Activated naive CD4-positive, alpha-beta T cell treated with Interleukin-2 at 50 U/mL for 16 hours (primary cell): ENCODE results near the gene ACVRL1.

ENCODE experiments used
- DNase-seq: peaks from one replicate; pipeline ENCODE4 v3.0.0-alpha.2; 2020

The ACVRL1 gene

GRCh38 chr12:51907083-51907855 is at the start of gene ACVRL1:
ACVRL1 (plus strand) TSS chr12:51907504; CDS start chr12:51912475, 4,971 bp downstream.
- no peak for DNase-seq

DNA sequence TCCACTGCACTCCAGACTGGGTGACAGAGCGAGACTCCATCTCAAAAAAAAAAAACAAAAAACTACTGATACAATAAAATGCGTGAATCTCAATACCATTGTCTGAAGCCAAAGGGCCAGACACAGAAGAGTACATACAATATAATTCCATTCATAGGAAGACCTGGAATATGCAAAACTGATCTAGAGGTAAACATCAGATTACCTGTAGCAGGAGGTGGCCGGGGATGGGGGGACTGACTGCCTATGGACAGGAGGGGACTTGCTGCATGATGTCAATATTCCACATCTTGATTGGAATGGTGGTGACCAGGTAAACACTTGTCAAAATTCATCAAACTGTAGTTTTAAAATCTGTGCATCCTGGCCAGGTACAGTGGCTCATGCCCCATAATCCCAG is 46.3 kb upstream of the ACVRL1 start:
- DNase-seq, result no peak

GRCh38 chr12:51862947-51863346 is 44.4 kb upstream of the ACVRL1 start:
- DNase-seq, result no peak

- no peak for DNase-seq
These were observed 43.9 kb upstream of the ACVRL1 start for GRCh38 chr12:51863363-51863932.

- DNase-seq, result peak; percentile 27
These were observed 43.1 kb upstream of the ACVRL1 start for GRCh38 chr12:51863933-51864832.

GRCh38 chr12:51864833-51865670 is 42.3 kb upstream of the ACVRL1 start:
- no peak for DNase-seq

DNA sequence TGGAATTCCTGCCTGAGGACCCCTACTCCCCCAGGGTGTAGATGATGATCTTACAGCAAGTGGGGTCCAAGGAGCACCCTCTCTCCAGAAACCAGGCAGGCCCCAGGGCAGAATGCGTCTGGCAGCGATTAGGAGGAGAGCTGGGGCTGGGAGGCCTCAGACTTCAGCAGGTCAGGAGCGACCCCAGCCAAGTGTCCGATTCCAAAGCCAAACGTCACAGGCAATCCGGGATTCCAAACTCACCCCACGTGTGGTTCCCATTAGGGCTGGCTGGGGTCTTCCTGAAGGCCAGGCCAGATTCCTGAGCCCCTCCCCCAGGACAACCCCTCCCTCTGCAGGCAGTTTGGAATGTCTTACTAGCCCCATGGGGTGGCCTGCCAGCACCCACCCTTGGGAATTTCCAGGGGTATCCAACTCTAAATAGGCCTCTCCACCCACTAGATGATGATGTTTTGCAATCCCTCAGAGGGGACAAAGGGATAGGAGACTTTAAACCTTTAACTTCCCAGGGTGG is 41.5 kb upstream of the ACVRL1 start:
- DNase-seq, result no peak

GRCh38 chr12:51866324-51866723 is 41.0 kb upstream of the ACVRL1 start:
- no peak for DNase-seq

DNA sequence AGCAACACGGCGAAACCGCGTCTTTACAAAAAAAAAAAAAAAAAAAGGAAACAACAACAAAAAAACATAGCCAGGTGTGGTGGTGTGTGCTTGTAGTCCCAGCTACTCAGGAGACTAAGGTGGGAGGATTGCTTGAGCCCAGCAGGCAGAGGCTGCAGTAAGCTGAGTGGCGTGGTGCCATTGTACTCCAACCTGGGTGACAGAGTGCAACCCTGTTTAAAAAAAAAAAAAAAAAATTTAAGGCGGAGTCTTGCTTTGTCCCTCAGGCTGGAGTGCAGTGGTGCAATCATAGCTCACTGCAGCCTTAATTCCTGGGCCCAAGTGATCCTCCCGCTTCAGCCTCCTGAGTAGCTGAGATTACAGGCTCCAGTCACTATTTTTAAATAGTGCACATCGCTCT is 40.5 kb upstream of the ACVRL1 start:
- no peak for DNase-seq

GRCh38 chr12:51867371-51867770 is 39.9 kb upstream of the ACVRL1 start:
- no peak for DNase-seq

GRCh38 chr12:51867796-51868428 is 39.4 kb upstream of the ACVRL1 start:
- no peak for DNase-seq

- no peak for DNase-seq
These were observed 38.3 kb upstream of the ACVRL1 start for GRCh38 chr12:51868821-51869495.

- no peak for DNase-seq
These were observed 37.8 kb upstream of the ACVRL1 start for GRCh38 chr12:51869496-51869865.

- DNase-seq, result no peak
These were observed 37.4 kb upstream of the ACVRL1 start for GRCh38 chr12:51869931-51870330.

GRCh38 chr12:51870504-51870903 is 36.8 kb upstream of the ACVRL1 start:
- DNase-seq, result no peak

- DNase-seq, result no peak
These were observed 36.2 kb upstream of the ACVRL1 start for GRCh38 chr12:51871126-51871525.

- DNase-seq, result no peak
These were observed 35.2 kb upstream of the ACVRL1 start for GRCh38 chr12:51871918-51872688.

DNA sequence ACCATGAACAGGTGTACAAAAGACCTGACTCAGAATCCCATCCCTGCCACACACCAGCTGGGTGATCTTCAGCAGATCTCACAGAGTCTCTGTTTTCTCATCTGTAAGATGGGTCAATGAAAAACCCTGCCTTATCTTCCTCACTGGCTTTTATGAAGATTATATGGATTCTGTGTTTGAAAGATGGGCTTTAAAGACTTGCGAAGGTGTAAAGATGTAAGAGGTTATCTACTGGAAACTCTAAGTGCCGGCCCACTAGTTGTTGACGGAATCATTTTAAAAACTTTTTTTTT is 34.7 kb upstream of the ACVRL1 start:
- no peak for DNase-seq

- DNase-seq, result no peak
These were observed 33.9 kb upstream of the ACVRL1 start for GRCh38 chr12:51873251-51873994.

GRCh38 chr12:51874000-51874399 is 33.3 kb upstream of the ACVRL1 start:
- no peak for DNase-seq
